ENCODE data around the gene CCDC197. TPM values are rescaled to one million over a fixed set of nuclear protein-coding genes. Genes with fewer than 3 reads are reported as not detected.
A peak's percentile ranks its signal among the peaks of the same experiment; 100 is the strongest.

CCDC197 gene
- total RNA-seq, 1 donor from 2014 or later = not detected

DNA sequence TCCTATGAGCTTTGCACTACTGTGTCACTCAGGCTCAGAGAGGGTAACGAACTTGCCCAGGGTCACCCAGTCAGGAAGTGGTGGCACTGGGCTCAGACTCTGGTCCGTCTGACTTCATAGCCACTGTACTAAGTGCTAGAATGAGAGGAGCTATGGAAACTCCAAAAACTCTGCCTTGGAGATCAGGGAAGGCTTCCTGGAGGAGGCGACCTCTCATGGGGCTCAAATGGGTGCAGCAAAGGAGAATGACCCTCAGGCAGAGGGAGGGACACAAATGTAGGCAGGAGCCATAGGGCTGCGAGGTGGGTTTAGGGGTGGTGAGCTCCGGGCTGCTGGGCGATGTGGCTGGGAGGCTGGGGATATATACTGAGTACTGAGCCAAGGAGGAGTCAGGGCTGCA, 3.2 kb downstream of the CCDC197 start:
- Histone ChIP-seq H3K27ac (no peak overlapping the region), H3K4me1 (no peaks in the 10 kb centered on the region), H3K27me3 (ENCODE audit: low read depth) (peaks cover 30% of the 10 kb centered on the region), H3K9me3 (no peaks in the 10 kb centered on the region), H3K36me3 (no peaks in the 10 kb centered on the region), H3K4me3 (no peak overlapping the region)
- ATAC-seq (no peak), DNase-seq (no peak)
- intact Hi-C loops (cut with DNase I) = loop anchor here (5.0 kb wide), 1 partner anchor 63 kb away; no protein-coding TSS in a partner anchor
- TF ChIP-seq, protein P1, sequence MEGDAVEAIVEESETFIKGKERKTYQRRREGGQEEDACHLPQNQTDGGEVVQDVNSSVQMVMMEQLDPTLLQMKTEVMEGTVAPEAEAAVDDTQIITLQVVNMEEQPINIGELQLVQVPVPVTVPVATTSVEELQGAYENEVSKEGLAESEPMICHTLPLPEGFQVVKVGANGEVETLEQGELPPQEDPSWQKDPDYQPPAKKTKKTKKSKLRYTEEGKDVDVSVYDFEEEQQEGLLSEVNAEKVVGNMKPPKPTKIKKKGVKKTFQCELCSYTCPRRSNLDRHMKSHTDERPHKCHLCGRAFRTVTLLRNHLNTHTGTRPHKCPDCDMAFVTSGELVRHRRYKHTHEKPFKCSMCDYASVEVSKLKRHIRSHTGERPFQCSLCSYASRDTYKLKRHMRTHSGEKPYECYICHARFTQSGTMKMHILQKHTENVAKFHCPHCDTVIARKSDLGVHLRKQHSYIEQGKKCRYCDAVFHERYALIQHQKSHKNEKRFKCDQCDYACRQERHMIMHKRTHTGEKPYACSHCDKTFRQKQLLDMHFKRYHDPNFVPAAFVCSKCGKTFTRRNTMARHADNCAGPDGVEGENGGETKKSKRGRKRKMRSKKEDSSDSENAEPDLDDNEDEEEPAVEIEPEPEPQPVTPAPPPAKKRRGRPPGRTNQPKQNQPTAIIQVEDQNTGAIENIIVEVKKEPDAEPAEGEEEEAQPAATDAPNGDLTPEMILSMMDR (IDR thresholded peaks at IDR 0.05) = no peak

- TF ChIP-seq, protein P1 (IDR thresholded peaks at IDR 0.05) = no peak
- H3K27me3 ChIP-seq (ENCODE audit: low read depth) = peaks cover 24% of the 10 kb centered on the region
- no peak for ATAC-seq
- no peak for DNase-seq
- H3K27ac ChIP-seq = no peak overlapping the region
- no peaks in the 10 kb centered on the region for H3K36me3 ChIP-seq
- H3K9me3 ChIP-seq = no peaks in the 10 kb centered on the region
- no peaks in the 10 kb centered on the region for H3K4me1 ChIP-seq
- intact Hi-C loops (cut with DNase I) = loop anchor here (5.0 kb wide), 1 partner anchor 64 kb away; no protein-coding TSS in a partner anchor
- H3K4me3 ChIP-seq = no peak overlapping the region
These were observed 3.9 kb downstream of the CCDC197 start for GRCh38 chr14:94001016-94001415.

GRCh38 chr14:94001501-94002396, 4.6 kb downstream of the CCDC197 start:
- intact Hi-C loops (cut with DNase I) = loop anchor here (5.0 kb wide), 1 partner anchor 64 kb away; no protein-coding TSS in a partner anchor
- TF ChIP-seq, protein P1 (IDR thresholded peaks at IDR 0.05) = peak; percentile 97
- no peaks in the 10 kb centered on the region for H3K9me3 ChIP-seq
- no peaks in the 10 kb centered on the region for H3K4me1 ChIP-seq
- DNase-seq = peak; percentile 59
- ATAC-seq = peak; percentile 88 to 91
- H3K4me3 ChIP-seq = no peak overlapping the region
- no peak overlapping the region for H3K27ac ChIP-seq
- peaks cover 19% of the 10 kb centered on the region for H3K27me3 ChIP-seq (ENCODE audit: low read depth)
- no peaks in the 10 kb centered on the region for H3K36me3 ChIP-seq

GRCh38 chr14:94003397-94003796, 6.3 kb downstream of the CCDC197 start:
- Histone ChIP-seq H3K36me3 (no peaks in the 10 kb centered on the region), H3K9me3 (no peaks in the 10 kb centered on the region), H3K27ac (no peak overlapping the region), H3K27me3 (ENCODE audit: low read depth) (peaks cover 17% of the 10 kb centered on the region), H3K4me3 (no peak overlapping the region), H3K4me1 (no peaks in the 10 kb centered on the region)
- TF ChIP-seq, protein P1 (IDR thresholded peaks at IDR 0.05) = no peak
- ATAC-seq (no peak), DNase-seq (no peak)
- intact Hi-C loops (cut with DNase I) = loop anchor here (5.0 kb wide), 1 partner anchor 66 kb away; no protein-coding TSS in a partner anchor

- TF ChIP-seq, protein P1 (IDR thresholded peaks at IDR 0.05) = no peak
- intact Hi-C loops (cut with DNase I) = loop anchor here (5.0 kb wide), 1 partner anchor 67 kb away; no protein-coding TSS in a partner anchor
- Histone ChIP-seq H3K27me3 (ENCODE audit: low read depth) (peaks cover 12% of the 10 kb centered on the region), H3K27ac (no peak overlapping the region), H3K36me3 (no peaks in the 10 kb centered on the region), H3K4me3 (no peak overlapping the region), H3K9me3 (no peaks in the 10 kb centered on the region), H3K4me1 (no peaks in the 10 kb centered on the region)
- DNase-seq = no peak
- ATAC-seq = peak in 1 of 2 donors; percentile 11
These were observed 6.9 kb downstream of the CCDC197 start for GRCh38 chr14:94004015-94004414.

Measured in lower lobe of right lung (tissue), 2 donors.